Osteocyte (in vitro differentiated cells): ENCODE measurements around the gene CORO2B. TPM values are rescaled to one million over a fixed set of nuclear protein-coding genes. Genes with fewer than 3 reads are reported as not detected.

ENCODE experiments used
- DNase-seq: peaks from one replicate; pipeline ENCODE4 v3.0.0; 2021; ENCODE audit warnings: mixed read lengths; ENCODE audit not compliant: unreplicated experiment; ENCODE audit errors: extremely low spot score
- H3K27ac Mint-ChIP-seq: one replicate; pipeline ENCODE4 v1.8.0; 2021; ENCODE audit warnings: mild to moderate bottlenecking, mixed read lengths; ENCODE audit not compliant: unreplicated experiment
- H3K27me3 Mint-ChIP-seq: one replicate; pipeline ENCODE4 v1.8.0; 2021; ENCODE audit warnings: mixed read lengths; ENCODE audit not compliant: unreplicated experiment
- H3K36me3 Mint-ChIP-seq: one replicate; pipeline ENCODE4 v1.8.0; 2021; ENCODE audit warnings: mixed read lengths; ENCODE audit not compliant: unreplicated experiment
- H3K4me1 Mint-ChIP-seq: one replicate; pipeline ENCODE4 v1.8.0; 2021; ENCODE audit warnings: mixed read lengths; ENCODE audit not compliant: unreplicated experiment
- H3K4me3 Mint-ChIP-seq: one replicate; pipeline ENCODE4 v1.8.0; 2021; ENCODE audit warnings: mild to moderate bottlenecking, moderate library complexity, mixed read lengths; ENCODE audit not compliant: unreplicated experiment
- H3K9me3 Mint-ChIP-seq: one replicate; pipeline ENCODE4 v1.8.0; 2021; ENCODE audit warnings: mixed read lengths; ENCODE audit not compliant: unreplicated experiment
- total RNA-seq: library from RNA; stranded (reverse); gene quantifications from 2 replicates; pipeline ENCODE4 v1.2.1, GENCODE V29; 2021
- TF ChIP-seq, protein P1 (sequence below): fragments of 200-600 bp; sonication (generic); IDR thresholded peaks from 2 replicates; pipeline ENCODE4 v1.5.0; 2021; ENCODE audit warnings: antibody characterized with exemption, mild to moderate bottlenecking, moderate library complexity

The CORO2B gene
- total RNA-seq, 1 donor from 2014 or later = 22.6 TPM

DNA sequence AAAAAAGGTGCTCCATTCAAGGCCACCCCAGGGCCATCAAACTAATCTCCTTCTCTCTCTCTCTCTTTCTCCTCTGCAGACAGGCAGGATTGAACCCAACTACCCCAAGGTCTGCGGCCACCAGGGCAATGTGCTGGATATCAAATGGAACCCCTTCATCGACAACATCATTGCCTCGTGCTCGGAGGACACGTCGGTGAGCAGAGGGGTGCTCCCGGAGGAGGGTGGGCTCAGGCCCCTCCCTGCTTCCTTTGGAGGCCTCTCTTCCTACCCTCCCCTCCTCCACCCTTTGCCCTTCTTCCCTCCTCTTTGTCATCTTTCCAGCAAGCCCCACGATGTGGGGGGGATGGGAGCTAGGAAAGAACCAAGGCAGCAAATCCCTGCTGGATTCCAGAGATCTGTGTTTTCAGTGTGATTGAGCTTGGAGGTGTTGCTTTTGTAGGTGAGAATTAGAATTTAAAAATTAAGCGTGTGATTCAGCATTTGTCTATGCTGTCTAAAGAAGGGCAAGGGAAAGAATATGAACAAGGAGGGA is 116.3 kb downstream of the CORO2B start:
- peaks cover 20% of the 10 kb centered on the region for H3K36me3 Mint-ChIP-seq
- TF ChIP-seq, protein P1, sequence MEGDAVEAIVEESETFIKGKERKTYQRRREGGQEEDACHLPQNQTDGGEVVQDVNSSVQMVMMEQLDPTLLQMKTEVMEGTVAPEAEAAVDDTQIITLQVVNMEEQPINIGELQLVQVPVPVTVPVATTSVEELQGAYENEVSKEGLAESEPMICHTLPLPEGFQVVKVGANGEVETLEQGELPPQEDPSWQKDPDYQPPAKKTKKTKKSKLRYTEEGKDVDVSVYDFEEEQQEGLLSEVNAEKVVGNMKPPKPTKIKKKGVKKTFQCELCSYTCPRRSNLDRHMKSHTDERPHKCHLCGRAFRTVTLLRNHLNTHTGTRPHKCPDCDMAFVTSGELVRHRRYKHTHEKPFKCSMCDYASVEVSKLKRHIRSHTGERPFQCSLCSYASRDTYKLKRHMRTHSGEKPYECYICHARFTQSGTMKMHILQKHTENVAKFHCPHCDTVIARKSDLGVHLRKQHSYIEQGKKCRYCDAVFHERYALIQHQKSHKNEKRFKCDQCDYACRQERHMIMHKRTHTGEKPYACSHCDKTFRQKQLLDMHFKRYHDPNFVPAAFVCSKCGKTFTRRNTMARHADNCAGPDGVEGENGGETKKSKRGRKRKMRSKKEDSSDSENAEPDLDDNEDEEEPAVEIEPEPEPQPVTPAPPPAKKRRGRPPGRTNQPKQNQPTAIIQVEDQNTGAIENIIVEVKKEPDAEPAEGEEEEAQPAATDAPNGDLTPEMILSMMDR = no peak
- H3K4me3 Mint-ChIP-seq = no peak overlapping the region
- no peaks in the 10 kb centered on the region for H3K9me3 Mint-ChIP-seq
- H3K27me3 Mint-ChIP-seq = peaks cover 3% of the 10 kb centered on the region
- peaks cover 8% of the 10 kb centered on the region for H3K4me1 Mint-ChIP-seq
- no peak overlapping the region for H3K27ac Mint-ChIP-seq
- no peak for DNase-seq

DNA sequence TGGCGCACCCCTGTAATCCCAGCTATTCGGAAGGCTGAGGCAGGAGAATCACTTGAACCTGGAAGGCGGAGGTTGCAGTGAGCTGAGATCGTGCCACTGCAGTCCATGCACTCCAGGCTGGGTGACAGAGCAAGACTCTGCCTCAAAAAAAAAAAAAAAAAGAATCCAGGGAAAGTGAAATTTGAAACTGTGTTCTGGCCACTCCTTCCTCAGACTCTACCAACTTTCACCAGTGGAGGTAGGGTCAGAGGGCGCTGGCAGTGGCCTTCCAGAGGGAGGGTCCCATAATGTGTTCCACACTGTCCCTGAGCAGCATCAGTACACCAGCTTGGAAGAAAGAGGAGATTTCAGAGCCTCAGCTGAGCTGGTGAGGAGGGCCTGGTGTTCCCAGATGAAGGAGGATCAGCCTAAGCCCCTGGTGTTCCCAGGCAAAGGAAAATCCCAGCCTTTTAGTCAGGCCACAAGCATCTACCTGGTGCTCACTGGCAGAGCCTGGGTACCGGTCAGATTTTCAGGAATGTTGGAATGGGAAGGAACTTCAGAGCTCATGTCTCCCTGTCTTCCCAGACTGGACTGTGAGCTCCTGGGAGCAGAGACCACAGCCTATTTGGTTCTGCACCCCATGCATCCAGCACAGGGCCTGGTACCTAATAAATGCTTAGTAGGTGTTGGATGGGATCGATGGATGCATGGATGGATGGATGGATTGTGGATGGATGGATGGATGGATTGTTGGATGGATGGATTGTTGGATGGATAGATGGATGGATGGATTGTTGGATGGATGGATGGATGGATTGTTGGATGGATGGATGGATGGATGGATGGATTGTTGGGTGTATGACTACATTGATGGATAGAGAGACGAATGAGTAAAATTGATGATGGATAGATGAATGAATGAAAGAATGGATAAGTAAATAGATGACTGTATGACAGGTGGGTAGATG is 117.9 kb downstream of the CORO2B start:
- TF ChIP-seq, protein P1 = no peak
- Mint-ChIP-seq H3K4me1 (peaks cover 18% of the 10 kb centered on the region), H3K27me3 (peaks cover 3% of the 10 kb centered on the region), H3K36me3 (peaks cover 20% of the 10 kb centered on the region), H3K4me3 (no peak overlapping the region), H3K27ac (no peak overlapping the region), H3K9me3 (no peaks in the 10 kb centered on the region)
- DNase-seq = no peak

DNA sequence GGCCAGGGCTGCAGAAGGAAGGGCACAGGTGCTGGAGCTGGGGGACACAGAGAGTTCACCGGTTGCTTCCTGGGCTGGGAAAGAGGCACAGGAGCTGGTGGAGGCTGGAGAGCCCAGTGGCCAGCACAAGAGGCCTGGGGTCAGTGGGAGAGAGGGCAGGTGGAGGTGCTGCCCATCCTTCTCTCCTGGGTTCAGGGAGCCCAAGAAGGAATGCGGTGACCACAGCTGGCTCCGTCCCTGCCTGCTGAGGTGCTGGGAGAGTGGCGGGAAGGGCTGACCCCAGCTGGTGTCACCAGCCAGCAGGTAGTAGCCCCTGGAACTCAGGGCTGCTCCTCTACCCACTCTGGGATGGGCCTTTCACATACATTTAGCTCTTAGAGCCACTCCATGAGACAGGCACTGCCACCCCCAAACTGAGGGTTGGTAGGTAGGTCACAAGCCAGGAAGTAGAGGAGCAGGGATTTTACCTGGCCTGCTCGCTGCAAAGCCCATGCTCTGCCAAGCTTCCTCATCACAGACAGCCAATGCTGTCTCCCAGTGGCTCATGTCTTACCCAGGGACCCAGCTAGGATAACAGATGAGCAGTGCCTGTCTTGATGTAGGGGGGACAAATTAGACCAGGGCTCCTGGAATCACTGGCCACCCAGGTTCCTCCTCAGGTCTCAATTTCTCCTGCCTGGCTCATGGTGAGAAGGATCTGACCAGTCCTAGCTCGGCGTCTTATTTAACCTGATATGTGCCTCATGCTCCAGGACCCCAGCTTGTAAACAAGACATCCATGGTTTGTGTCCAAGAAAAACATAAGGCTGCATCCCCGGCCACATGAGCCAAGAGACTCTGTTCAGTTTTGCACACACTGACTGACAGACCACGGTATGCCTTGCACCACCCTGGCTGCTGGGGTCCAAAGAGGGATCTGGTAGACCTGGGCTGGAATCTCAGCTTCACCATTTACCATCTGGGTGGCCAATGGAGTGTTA is 119.2 kb downstream of the CORO2B start:
- no peak for DNase-seq
- H3K36me3 Mint-ChIP-seq = peaks cover 19% of the 10 kb centered on the region
- H3K27me3 Mint-ChIP-seq = peaks cover 1% of the 10 kb centered on the region
- H3K27ac Mint-ChIP-seq = no peak overlapping the region
- TF ChIP-seq, protein P1 = no peak
- no peak overlapping the region for H3K4me3 Mint-ChIP-seq
- no peaks in the 10 kb centered on the region for H3K9me3 Mint-ChIP-seq
- H3K4me1 Mint-ChIP-seq = peaks cover 16% of the 10 kb centered on the region

DNA sequence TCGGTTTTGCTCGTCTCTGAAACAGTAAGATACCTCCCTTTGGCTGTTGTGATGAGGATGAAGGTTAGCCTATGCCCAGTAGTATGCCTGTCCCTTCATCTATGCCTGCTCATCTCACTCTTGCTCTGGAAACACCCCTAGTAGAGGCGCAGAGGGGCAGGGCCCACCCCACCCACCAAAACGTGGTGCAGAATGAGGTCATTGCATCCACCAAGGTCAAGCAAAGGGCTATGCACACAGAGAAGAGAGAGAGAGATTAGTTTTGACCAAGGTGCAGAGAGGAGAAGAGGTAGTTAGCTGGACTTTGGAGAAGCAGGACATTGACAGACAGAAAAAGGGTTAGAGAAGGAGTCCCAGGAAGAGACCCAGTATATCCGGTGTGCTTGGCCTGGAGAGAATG is 119.9 kb downstream of the CORO2B start:
- Mint-ChIP-seq H3K36me3 (peaks cover 17% of the 10 kb centered on the region), H3K9me3 (no peaks in the 10 kb centered on the region), H3K27me3 (no peaks in the 10 kb centered on the region), H3K27ac (peak overlapping the region; percentile 46), H3K4me1 (peaks cover 12% of the 10 kb centered on the region), H3K4me3 (no peak overlapping the region)
- no peak for DNase-seq
- TF ChIP-seq, protein P1 = no peak
